ENCODE data around the gene EVPL. TPM values are rescaled to one million over a fixed set of nuclear protein-coding genes. Genes with fewer than 3 reads are reported as not detected.

The EVPL gene
- total RNA-seq, 1 donor from 2014 or later = not detected

DNA sequence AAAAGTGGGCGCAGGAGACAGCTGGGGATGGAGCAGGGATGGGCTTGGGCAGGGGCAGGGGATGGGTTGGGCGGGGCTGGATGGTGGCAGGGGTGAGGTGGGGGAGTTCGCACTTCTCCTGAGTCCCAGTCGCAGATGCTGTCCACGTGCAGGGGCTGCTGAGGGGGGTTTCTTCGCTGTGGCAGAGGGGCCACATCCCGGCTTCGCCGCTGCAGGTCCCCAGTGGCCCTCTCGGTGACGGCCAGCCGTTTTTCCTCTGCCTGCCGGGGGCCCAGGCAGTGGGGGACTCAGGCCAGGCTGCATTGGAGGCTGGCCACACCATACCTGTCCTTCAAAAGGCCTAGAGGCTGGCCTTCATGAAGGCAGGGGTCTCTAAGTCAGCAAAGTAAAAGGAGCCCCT is 8.3 kb downstream of the EVPL start:
- H3K4me1 ChIP-seq = no peaks in the 10 kb centered on the region
- H3K27ac ChIP-seq = no peak overlapping the region
- H3K9ac ChIP-seq = no peak overlapping the region
- no peak overlapping the region for H3K27ac Mint-ChIP-seq
- no peaks in the 10 kb centered on the region for H3K9me3 Mint-ChIP-seq
- H3K4me3 ChIP-seq = no peak overlapping the region
- no peaks in the 10 kb centered on the region for H3K36me3 Mint-ChIP-seq
- H3K36me3 ChIP-seq = no peaks in the 10 kb centered on the region
- TF ChIP-seq, protein P1, sequence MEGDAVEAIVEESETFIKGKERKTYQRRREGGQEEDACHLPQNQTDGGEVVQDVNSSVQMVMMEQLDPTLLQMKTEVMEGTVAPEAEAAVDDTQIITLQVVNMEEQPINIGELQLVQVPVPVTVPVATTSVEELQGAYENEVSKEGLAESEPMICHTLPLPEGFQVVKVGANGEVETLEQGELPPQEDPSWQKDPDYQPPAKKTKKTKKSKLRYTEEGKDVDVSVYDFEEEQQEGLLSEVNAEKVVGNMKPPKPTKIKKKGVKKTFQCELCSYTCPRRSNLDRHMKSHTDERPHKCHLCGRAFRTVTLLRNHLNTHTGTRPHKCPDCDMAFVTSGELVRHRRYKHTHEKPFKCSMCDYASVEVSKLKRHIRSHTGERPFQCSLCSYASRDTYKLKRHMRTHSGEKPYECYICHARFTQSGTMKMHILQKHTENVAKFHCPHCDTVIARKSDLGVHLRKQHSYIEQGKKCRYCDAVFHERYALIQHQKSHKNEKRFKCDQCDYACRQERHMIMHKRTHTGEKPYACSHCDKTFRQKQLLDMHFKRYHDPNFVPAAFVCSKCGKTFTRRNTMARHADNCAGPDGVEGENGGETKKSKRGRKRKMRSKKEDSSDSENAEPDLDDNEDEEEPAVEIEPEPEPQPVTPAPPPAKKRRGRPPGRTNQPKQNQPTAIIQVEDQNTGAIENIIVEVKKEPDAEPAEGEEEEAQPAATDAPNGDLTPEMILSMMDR (IDR thresholded peaks at IDR 0.05) = no peak
- TF ChIP-seq EZH2phosphoT487 (IDR thresholded peaks at IDR 0.05) (no peak), EZH2 (IDR thresholded peaks at IDR 0.05) (no peak)
- no peaks in the 10 kb centered on the region for H3K79me2 ChIP-seq (ENCODE audit: low read depth)
- DNase-seq (ENCODE audit: low spot score) = no peak
- no peak overlapping the region for H3K4me3 Mint-ChIP-seq
- peaks cover 10% of the 10 kb centered on the region for H3K4me1 Mint-ChIP-seq
- H3F3A ChIP-seq (ENCODE audit: low read depth) = no peaks in the 10 kb centered on the region
- no peaks in the 10 kb centered on the region for H4K20me1 ChIP-seq (ENCODE audit: low read depth)
- H3K27me3 ChIP-seq = no peaks in the 10 kb centered on the region
- no peak overlapping the region for H2AFZ ChIP-seq (replicated peaks)
- peaks cover 2% of the 10 kb centered on the region for H3K27me3 Mint-ChIP-seq (ENCODE audit: insufficient read depth, low read depth)
- no peaks in the 10 kb centered on the region for H3K9me3 ChIP-seq (ENCODE audit: low read depth)
- no peak overlapping the region for H3K4me2 ChIP-seq

DNA sequence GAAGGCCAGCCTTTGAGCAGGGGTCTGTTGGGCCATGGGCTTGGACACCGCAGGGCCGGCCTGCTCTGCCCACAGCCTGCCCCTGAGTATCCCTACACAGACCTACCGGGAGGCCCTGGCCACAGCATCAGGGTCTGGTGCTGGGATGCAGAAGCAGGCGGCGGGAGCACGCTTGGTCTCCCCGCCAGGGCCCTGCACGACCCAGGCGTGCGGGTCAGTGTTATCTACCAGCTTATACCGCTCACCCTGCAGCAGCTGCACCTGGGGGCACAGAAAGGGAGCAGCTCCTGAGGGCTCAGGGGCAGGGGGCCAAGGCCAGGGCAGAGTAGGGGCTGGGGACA is 8.8 kb downstream of the EVPL start:
- no peak overlapping the region for H3K9ac ChIP-seq
- no peaks in the 10 kb centered on the region for H4K20me1 ChIP-seq (ENCODE audit: low read depth)
- H3K4me1 ChIP-seq = no peaks in the 10 kb centered on the region
- peaks cover 2% of the 10 kb centered on the region for H3K27me3 Mint-ChIP-seq (ENCODE audit: insufficient read depth, low read depth)
- no peak overlapping the region for H3K27ac Mint-ChIP-seq
- H3K4me1 Mint-ChIP-seq = peaks cover 15% of the 10 kb centered on the region
- no peaks in the 10 kb centered on the region for H3K36me3 Mint-ChIP-seq
- no peak overlapping the region for H2AFZ ChIP-seq (replicated peaks)
- H3K9me3 ChIP-seq (ENCODE audit: low read depth) = no peaks in the 10 kb centered on the region
- no peaks in the 10 kb centered on the region for H3K79me2 ChIP-seq (ENCODE audit: low read depth)
- no peak for DNase-seq (ENCODE audit: low spot score)
- no peak overlapping the region for H3K4me3 ChIP-seq
- H3K36me3 ChIP-seq = no peaks in the 10 kb centered on the region
- no peak overlapping the region for H3K4me2 ChIP-seq
- H3K9me3 Mint-ChIP-seq = no peaks in the 10 kb centered on the region
- no peaks in the 10 kb centered on the region for H3K27me3 ChIP-seq
- TF ChIP-seq, protein P1 (IDR thresholded peaks at IDR 0.05) = no peak
- TF ChIP-seq EZH2 (IDR thresholded peaks at IDR 0.05) = no peak
- TF ChIP-seq EZH2phosphoT487 (IDR thresholded peaks at IDR 0.05) = no peak
- no peak overlapping the region for H3K4me3 Mint-ChIP-seq
- no peak overlapping the region for H3K27ac ChIP-seq
- no peaks in the 10 kb centered on the region for H3F3A ChIP-seq (ENCODE audit: low read depth)

DNA sequence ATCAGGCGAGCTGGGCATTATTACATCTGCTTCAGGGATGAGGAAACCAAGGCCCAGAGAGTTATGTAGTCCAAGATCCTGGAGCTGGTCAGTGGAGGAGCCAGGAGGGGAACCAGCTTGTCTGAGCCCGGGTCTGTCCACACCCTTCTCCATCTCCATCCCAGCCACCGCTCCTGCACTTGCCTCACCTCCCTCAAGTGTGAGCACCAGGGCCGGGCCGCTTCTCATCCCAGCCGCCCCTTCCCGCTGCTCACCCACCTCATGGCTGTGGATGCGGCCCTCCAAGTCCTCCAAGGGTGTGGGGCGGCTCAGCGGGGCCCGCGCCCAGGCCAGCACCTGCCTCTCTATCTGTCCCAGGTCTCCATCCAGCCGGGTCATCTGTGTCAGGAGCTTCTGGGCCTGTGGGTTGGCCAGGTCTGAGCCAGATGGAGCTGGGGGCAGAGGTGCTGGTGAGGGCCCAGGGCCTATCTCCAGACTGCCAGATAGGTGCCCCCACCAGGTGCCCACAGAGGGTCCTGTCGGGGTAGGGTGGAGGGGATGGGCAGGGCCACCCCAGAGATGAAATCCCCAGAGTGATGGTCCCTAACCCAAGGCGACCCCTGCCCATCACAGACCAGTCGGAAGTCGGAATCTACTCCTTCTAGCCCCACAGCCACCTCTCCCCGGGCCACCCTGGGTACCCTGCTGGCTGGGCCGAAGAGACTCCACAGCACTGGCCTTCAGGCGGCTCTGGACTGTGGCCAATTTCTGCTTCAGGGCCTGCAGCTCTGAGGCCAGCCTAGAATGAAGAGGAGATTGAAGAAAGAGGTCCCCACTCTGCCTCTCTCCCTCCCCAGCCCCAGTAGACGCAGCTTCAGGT is 9.4 kb downstream of the EVPL start:
- H3K27me3 Mint-ChIP-seq (ENCODE audit: insufficient read depth, low read depth) = peaks cover 6% of the 10 kb centered on the region
- Histone ChIP-seq H4K20me1 (ENCODE audit: low read depth) (no peaks in the 10 kb centered on the region), H3K4me1 (no peaks in the 10 kb centered on the region), H3K27me3 (no peaks in the 10 kb centered on the region), H3K27ac (no peak overlapping the region), H3K36me3 (no peaks in the 10 kb centered on the region), H3K9me3 (ENCODE audit: low read depth) (no peaks in the 10 kb centered on the region), H3K4me2 (no peak overlapping the region), H2AFZ (replicated peaks) (no peak overlapping the region), H3K4me3 (no peak overlapping the region), H3F3A (ENCODE audit: low read depth) (no peaks in the 10 kb centered on the region), H3K9ac (no peak overlapping the region), H3K79me2 (ENCODE audit: low read depth) (no peaks in the 10 kb centered on the region)
- no peak overlapping the region for H3K4me3 Mint-ChIP-seq
- no peak for DNase-seq (ENCODE audit: low spot score)
- H3K9me3 Mint-ChIP-seq = no peaks in the 10 kb centered on the region
- H3K4me1 Mint-ChIP-seq = peaks cover 16% of the 10 kb centered on the region
- no peaks in the 10 kb centered on the region for H3K36me3 Mint-ChIP-seq
- no peak overlapping the region for H3K27ac Mint-ChIP-seq
- TF ChIP-seq EZH2 (IDR thresholded peaks at IDR 0.05) = no peak
- TF ChIP-seq, protein P1 (IDR thresholded peaks at IDR 0.05) = no peak
- TF ChIP-seq EZH2phosphoT487 (IDR thresholded peaks at IDR 0.05) = no peak

Data from neural progenitor cell (in vitro differentiated cells).